NCI-H1092 treated with DMSO at 0.1 percent for 48 hours (cell line): Measurements from ENCODE around the gene ZNF594.
"Not testable (repeated sequence)": the region's sequence is repeated elsewhere in the genome, so short reads cannot be mapped to it uniquely, and the experiment has no call there.

Experiments
- DNase-seq: peaks from one replicate; lab custom pipeline; 2025; lab: John Stamatoyannopoulos, UW

Gene ZNF594

DNA sequence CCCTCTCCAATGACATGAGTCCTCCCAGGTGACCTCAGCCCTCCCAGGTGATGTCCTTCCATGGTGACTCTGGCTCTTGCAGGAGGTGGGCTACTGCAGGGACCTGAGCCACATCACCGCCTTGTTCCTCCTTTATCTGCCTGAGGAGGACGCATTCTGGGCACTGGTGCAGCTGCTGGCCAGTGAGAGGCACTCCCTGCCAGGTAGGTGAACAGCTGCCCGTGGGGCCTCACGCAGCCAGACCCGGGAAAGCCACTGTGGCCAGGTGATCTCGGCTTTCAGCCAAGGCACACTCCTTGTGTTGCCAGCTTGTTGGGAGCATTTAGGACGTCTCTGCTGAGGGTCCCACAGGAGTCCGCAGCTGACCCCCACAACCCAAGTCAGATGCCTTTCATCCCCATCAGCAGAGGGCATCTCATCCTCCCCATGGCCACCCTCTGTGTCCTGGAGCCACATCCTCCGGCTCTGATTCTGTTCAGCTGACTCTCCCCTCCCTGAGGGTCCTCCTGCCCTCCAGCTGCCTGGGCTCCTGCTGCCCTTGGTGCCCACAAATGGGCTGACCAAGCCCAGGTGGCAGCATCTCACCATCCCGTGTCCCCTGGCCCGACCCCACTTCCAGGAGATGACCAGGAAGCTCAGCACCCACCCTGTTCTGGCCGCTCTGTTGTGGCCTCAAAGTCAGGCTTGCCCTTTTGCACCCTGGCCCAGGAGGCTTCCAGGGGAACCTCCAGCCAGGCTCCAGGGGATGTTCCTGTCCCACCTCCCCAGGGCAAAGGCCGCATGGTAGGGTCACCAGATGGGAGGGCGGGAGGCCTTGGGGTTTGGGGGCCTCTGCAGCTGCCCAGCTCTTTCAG is 55.7 kb downstream of the ZNF594 start:
- no peak for DNase-seq

DNA sequence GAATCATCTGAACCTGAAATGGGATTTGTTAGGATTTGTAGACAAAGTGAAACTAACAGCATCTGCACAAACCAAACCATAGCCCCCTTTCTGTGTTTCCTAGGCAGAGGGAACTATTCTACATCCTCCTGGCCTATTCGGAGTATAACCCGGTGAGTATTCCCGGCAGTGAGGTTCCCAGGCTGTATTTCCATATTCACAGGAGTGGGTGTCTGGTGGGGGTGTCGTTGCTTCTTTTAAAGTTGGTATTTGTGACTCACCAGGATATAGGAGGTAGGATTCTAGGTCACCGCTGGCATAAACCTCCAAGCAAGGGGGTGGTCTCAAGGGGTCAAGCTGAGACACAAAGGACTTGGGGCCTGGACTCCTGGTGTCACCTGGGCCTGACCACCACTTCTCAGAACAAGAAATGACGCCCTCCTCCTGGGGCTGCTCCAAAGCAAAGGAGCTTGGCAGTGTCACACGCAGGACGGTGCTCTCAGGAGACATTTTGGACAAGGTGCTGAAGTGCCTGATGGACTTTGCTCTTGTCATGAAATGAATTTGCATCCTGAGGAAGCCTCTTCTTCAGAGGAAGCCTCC is 56.4 kb downstream of the ZNF594 start:
- not testable (repeated sequence) for DNase-seq

DNA sequence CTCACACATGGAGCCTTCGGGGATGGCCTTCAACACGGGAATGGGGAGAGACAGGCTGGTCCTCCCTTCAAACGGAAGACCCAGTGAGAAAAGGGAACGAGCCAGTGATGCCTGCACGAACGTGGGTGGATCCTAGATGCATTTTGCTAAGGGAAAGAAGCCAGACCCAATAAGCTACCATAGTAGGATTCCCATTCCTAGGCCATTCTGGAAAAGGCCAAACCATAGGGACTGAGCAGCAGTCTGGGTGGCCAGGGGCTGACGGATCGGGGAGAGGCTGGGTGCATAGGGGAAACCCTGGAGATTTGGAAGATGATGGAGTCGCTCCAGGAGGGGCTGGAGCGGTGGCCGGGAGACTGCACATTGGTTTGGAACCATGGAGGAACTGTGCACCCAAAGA is 57.1 kb downstream of the ZNF594 start:
- not testable (repeated sequence) for DNase-seq

DNA sequence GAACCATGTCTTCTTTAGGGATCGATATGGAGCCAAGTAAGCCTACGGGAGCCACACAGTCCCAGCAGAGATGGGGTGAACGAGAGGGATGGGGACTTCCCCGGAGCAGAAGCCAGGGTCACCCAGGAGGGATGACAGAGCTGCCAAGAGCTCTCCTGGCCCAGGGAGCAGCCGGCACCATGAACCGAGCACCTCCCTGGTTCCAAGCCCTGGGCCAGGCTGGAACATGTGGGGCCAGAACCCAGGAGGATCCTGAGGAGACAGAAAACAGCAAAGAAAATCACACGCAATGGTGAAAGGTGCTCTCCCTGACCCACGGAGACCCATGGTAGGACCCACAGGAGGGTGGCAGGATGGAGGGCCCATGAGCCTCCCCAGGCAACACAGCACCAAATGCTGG is 57.7 kb downstream of the ZNF594 start:
- DNase-seq: not testable (repeated sequence)

DNA sequence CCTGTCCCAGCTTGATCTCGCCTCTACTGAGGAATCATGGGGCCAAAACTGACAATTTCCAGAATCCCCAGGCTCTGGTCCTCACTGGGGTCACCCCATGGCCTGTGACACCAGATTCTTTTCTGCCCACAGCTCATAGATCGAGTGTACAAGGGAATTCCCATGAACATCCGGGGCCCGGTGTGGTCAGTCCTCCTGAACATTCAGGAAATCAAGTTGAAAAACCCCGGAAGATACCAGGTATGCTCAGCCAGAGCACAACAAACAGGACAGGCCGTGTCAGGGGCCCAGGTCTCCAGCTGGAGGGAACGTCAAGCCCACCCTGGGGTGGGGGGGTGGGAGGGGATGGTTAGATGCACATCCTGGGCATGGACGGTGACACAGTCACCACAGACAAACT is 58.4 kb downstream of the ZNF594 start:
- DNase-seq: no peak

DNA sequence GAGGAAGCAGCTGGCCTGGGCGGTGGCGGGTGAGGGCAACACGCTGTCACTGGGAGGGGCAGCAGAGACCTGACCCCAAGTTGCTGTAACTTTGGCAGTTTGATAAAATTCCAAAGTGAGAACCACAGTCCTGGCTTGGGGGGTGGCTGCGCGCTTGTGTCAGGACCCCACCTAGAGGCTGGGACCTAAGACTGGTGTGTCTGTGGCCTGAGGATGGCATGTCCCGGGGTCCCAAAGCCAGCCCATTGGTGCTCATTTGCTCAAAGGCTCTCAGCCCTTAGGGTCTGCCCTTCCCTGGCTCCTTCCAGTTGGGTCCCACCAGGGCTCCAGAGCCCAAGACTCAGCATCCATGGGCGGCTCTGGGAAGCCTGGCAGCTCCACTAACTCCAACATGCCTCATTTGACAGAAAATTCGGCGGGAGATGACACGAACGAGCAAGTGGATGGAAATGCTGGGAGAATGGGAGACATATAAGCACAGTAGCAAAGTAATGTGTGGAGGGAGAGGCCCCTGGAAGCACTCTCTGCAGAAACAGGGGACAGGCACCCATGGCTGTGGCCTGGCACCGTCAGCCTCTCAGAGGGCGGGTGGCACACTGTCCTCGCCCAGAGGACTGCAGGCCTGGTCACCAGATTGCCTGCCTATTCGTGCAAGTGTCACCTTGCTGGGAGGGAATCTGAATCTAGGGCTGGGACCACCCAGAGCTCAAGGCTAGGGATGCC is 59.0 kb downstream of the ZNF594 start:
- not testable (repeated sequence) for DNase-seq

DNA sequence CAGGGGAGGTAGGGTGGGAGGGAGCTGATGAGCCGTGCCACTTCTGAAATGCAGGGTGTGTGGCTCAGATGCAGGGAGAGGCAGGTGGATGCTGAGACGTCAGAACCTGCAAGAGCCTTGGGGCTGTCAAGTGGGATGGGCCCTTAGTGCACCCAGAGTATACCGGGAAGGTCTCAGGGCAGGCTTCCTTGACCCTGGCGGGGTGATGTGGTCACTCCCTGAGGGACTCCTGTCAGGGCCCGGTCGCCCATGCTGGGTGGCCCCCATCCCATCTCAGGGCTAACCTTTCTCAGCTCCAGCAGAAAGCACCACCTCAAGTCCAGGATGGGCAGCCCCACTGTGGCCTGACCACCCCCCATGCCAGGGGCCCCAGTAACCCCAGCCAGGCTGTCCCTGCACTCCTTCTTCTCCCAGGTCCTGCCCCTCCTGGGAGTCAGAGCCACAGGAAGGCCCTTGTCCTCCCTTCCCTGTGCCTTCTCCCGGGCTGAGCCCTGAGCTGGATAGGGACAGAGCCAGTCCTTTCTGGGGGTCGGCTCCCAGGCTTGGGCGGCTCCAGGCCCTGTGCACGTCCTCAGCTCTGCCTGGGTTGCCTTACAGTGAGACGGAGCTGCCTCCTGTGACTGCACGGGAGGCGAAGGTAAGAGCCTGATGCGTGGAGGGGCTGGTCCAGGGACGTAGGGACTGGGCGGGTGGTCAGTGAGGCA is 59.7 kb downstream of the ZNF594 start:
- not testable (repeated sequence) for DNase-seq

DNA sequence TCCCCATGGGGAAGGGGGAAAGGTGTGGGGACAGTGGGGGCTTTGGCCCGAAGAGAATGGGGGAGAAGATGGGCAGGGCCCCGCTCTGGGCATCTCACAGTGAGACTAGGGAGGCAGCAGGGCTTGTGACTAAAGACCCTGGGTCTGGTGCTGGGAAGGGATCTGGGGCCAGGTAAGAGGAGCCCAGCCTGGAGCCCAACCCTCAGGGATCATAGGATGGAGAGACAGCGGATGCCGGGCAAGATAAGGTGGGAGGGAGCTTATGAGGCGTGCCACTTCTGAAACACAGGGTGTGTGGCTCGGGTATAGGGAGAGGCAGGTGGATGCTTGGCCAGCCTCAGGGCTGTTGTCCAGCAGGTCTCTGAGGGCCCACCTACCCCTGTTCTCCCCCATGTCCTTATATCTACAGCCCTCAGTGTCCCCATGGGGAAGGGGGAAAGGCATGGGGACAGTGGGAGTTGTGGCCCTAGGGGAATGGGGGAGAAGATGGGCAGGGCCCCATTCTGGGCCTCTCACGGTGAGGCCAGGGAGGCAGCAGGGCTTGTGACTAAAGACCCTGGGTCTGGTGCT is 60.4 kb downstream of the ZNF594 start:
- no peak for DNase-seq

DNA sequence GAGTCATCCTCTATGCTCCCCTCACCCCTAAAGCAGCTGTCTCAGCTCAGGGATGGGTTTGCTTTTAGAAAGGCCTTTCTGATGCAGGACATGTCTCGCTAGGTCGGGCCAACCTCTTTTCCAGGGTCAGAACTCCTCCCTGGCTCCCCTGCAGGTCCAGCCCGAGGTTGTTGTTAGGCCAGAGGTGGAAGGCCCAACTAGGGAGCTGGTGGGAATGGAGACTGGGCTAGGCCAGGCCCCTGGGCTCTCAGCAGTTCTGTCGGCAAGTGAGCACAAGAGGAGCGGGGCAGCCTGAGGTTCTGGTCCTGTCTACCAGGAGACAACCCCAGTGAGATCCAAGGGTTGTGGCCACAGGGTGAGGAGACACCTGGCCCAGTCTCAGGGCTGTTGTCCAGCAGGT is 61.0 kb downstream of the ZNF594 start:
- not testable (repeated sequence) for DNase-seq

DNA sequence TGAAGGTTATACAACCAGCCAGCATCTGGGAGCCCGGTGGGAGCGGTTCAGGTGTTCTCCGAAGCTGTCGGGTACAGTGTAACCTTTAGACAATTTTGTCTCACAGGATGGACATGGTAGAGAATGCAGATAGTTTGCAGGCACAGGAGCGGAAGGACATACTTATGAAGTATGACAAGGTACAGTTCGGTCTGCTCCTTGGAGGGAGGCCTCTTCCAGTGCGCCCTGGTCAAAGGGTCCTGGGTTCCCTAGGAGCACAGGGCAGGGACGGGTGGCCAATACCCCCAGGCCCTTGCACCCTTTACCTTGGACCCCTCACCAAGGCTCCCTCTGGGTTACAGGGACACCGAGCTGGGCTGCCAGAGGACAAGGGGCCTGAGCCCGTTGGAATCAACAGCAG is 61.4 kb downstream of the ZNF594 start:
- DNase-seq: not testable (repeated sequence)

DNA sequence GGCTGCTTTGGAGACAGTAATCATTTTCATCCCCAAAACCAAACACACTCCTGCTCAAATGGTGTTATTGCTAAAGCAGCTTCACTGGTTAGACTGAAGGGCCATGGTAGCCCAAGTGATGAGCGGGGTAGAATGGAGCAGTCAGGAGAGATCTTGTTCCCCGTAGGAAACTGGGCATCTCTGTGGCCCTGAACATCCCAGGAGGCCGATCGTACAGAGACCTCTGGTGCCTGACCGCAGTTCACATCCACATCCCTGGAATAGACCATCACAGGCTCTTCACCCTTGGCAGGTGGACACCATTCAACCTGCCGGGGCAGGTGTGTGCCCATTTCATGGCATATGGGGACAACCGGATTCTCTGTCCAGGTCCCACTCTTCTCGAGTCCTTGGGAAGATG is 61.9 kb downstream of the ZNF594 start:
- not testable (repeated sequence) for DNase-seq
